Activated naive CD4-positive, alpha-beta T cell treated with anti-CD3 and anti-CD28 coated beads, Interleukin-2, amount 10 ng/mL, durations not matched to agents 7 days and 5 days (primary cell): ENCODE results near the gene KRTAP10-1.

Source experiments
- CTCF ChIA-PET: fragments of 350-600 bp; sonication (Branson Sonifier 250); formaldehyde crosslinking; loops from one replicate; lab custom pipeline; 2021; ENCODE audit warnings: antibody characterized with exemption; lab: Charles Lee
- DNase-seq: peaks from one replicate; pipeline ENCODE4 v3.0.0-alpha.2; 2020
- H3K27ac Mint-ChIP-seq: one replicate; pipeline ENCODE4 v1.8.0; 2021; ENCODE audit warnings: mild to moderate bottlenecking, moderate library complexity, mixed read lengths
- H3K27me3 Mint-ChIP-seq: one replicate; pipeline ENCODE4 v1.8.0; 2021; ENCODE audit warnings: mild to moderate bottlenecking, mixed read lengths
- H3K36me3 Mint-ChIP-seq: one replicate; pipeline ENCODE4 v1.8.0; 2021; ENCODE audit warnings: mixed read lengths
- H3K4me1 Mint-ChIP-seq: one replicate; pipeline ENCODE4 v1.8.0; 2021; ENCODE audit warnings: mixed read lengths
- H3K4me3 Mint-ChIP-seq: one replicate; pipeline ENCODE4 v1.8.0; 2021; ENCODE audit warnings: mild to moderate bottlenecking, moderate library complexity, mixed read lengths
- H3K9me3 Mint-ChIP-seq: one replicate; pipeline ENCODE4 v1.8.0; 2021; ENCODE audit warnings: mixed read lengths

KRTAP10-1 gene

GRCh38 chr21:44514218-44514520 is 25.8 kb downstream of the KRTAP10-1 start:
- no peak for DNase-seq
- H3K27me3 Mint-ChIP-seq = peaks cover 18% of the 10 kb centered on the region
- CTCF ChIA-PET = interaction anchor here (4.9 to 7.4 kb wide), 2 partner anchors 228 to 280 kb away, joined by 50 to 65 read pairs; no protein-coding TSS in a partner anchor
- peaks cover 2% of the 10 kb centered on the region for H3K4me1 Mint-ChIP-seq
- H3K27ac Mint-ChIP-seq = no peak overlapping the region
- H3K9me3 Mint-ChIP-seq = no peaks in the 10 kb centered on the region
- H3K36me3 Mint-ChIP-seq = no peaks in the 10 kb centered on the region
- H3K4me3 Mint-ChIP-seq = no peak overlapping the region

GRCh38 chr21:44513389-44514217 is 26.4 kb downstream of the KRTAP10-1 start:
- H3K4me1 Mint-ChIP-seq = peaks cover 2% of the 10 kb centered on the region
- no peaks in the 10 kb centered on the region for H3K9me3 Mint-ChIP-seq
- H3K27ac Mint-ChIP-seq = no peak overlapping the region
- DNase-seq = no peak
- no peaks in the 10 kb centered on the region for H3K36me3 Mint-ChIP-seq
- no peak overlapping the region for H3K4me3 Mint-ChIP-seq
- H3K27me3 Mint-ChIP-seq = peaks cover 16% of the 10 kb centered on the region
- CTCF ChIA-PET = interaction anchor here (4.9 to 7.4 kb wide), 2 partner anchors 228 to 281 kb away, joined by 50 to 65 read pairs; no protein-coding TSS in a partner anchor

- H3K4me1 Mint-ChIP-seq = peaks cover 2% of the 10 kb centered on the region
- DNase-seq = no peak
- peaks cover 21% of the 10 kb centered on the region for H3K27me3 Mint-ChIP-seq
- H3K4me3 Mint-ChIP-seq = no peak overlapping the region
- CTCF ChIA-PET = interaction anchor here (4.9 to 7.4 kb wide), 2 partner anchors 229 to 282 kb away, joined by 50 to 65 read pairs; no protein-coding TSS in a partner anchor
- H3K27ac Mint-ChIP-seq = no peak overlapping the region
- H3K9me3 Mint-ChIP-seq = no peaks in the 10 kb centered on the region
- H3K36me3 Mint-ChIP-seq = no peaks in the 10 kb centered on the region
These were observed 27.3 kb downstream of the KRTAP10-1 start for GRCh38 chr21:44512496-44513388.

GRCh38 chr21:44511938-44512275 is 28.1 kb downstream of the KRTAP10-1 start:
- no peak overlapping the region for H3K27ac Mint-ChIP-seq
- no peak for DNase-seq
- no peaks in the 10 kb centered on the region for H3K36me3 Mint-ChIP-seq
- H3K4me3 Mint-ChIP-seq = no peak overlapping the region
- H3K27me3 Mint-ChIP-seq = peaks cover 21% of the 10 kb centered on the region
- CTCF ChIA-PET = interaction anchor here (2.1 to 7.4 kb wide), 3 partner anchors 230 to 288 kb away, joined by 17 to 65 read pairs (median 50); no protein-coding TSS in a partner anchor
- H3K9me3 Mint-ChIP-seq = no peaks in the 10 kb centered on the region
- H3K4me1 Mint-ChIP-seq = peaks cover 2% of the 10 kb centered on the region

GRCh38 chr21:44511219-44511937 is 28.6 kb downstream of the KRTAP10-1 start:
- no peaks in the 10 kb centered on the region for H3K36me3 Mint-ChIP-seq
- no peak overlapping the region for H3K27ac Mint-ChIP-seq
- no peak for DNase-seq
- H3K27me3 Mint-ChIP-seq = peaks cover 21% of the 10 kb centered on the region
- no peaks in the 10 kb centered on the region for H3K9me3 Mint-ChIP-seq
- peaks cover 2% of the 10 kb centered on the region for H3K4me1 Mint-ChIP-seq
- H3K4me3 Mint-ChIP-seq = peak overlapping the region; percentile 31
- CTCF ChIA-PET = interaction anchor here (0.6 to 7.4 kb wide), 11 partner anchors 8 to 288 kb away, joined by 3 to 65 read pairs (median 4); no protein-coding TSS in a partner anchor

GRCh38 chr21:44510508-44511218 is 29.3 kb downstream of the KRTAP10-1 start:
- Mint-ChIP-seq H3K27me3 (peaks cover 24% of the 10 kb centered on the region), H3K9me3 (no peaks in the 10 kb centered on the region), H3K4me3 (peak overlapping the region; percentile 31), H3K36me3 (no peaks in the 10 kb centered on the region), H3K4me1 (peaks cover 2% of the 10 kb centered on the region), H3K27ac (no peak overlapping the region)
- DNase-seq = peak; percentile 85
- CTCF ChIA-PET = interaction anchor here (0.6 to 7.4 kb wide), 17 partner anchors 9 to 289 kb away, joined by 3 to 65 read pairs (median 4); no protein-coding TSS in a partner anchor

- CTCF ChIA-PET = interaction anchor here (0.6 to 7.4 kb wide), 16 partner anchors 9 to 289 kb away, joined by 3 to 65 read pairs (median 4); no protein-coding TSS in a partner anchor
- Mint-ChIP-seq H3K27ac (no peak overlapping the region), H3K9me3 (no peaks in the 10 kb centered on the region), H3K27me3 (peaks cover 24% of the 10 kb centered on the region), H3K4me3 (no peak overlapping the region), H3K4me1 (peaks cover 2% of the 10 kb centered on the region), H3K36me3 (no peaks in the 10 kb centered on the region)
- no peak for DNase-seq
These were observed 29.9 kb downstream of the KRTAP10-1 start for GRCh38 chr21:44510109-44510507.

- no peak for DNase-seq
- Mint-ChIP-seq H3K27ac (no peak overlapping the region), H3K4me1 (peaks cover 2% of the 10 kb centered on the region), H3K27me3 (peaks cover 21% of the 10 kb centered on the region), H3K36me3 (no peaks in the 10 kb centered on the region), H3K4me3 (no peak overlapping the region), H3K9me3 (no peaks in the 10 kb centered on the region)
- CTCF ChIA-PET = interaction anchor here (0.6 to 7.4 kb wide), 7 partner anchors 13 to 285 kb away, joined by 3 to 65 read pairs (median 4); no protein-coding TSS in a partner anchor
These were observed 30.5 kb downstream of the KRTAP10-1 start for GRCh38 chr21:44509539-44509938.

GRCh38 chr21:44508711-44509445 is 31.1 kb downstream of the KRTAP10-1 start:
- H3K4me1 Mint-ChIP-seq = peaks cover 6% of the 10 kb centered on the region
- no peaks in the 10 kb centered on the region for H3K9me3 Mint-ChIP-seq
- H3K36me3 Mint-ChIP-seq = no peaks in the 10 kb centered on the region
- no peak overlapping the region for H3K27ac Mint-ChIP-seq
- CTCF ChIA-PET = no interaction called here
- H3K27me3 Mint-ChIP-seq = peaks cover 21% of the 10 kb centered on the region
- no peak overlapping the region for H3K4me3 Mint-ChIP-seq
- DNase-seq = no peak

GRCh38 chr21:44508426-44508710 is 31.6 kb downstream of the KRTAP10-1 start:
- CTCF ChIA-PET = no interaction called here
- Mint-ChIP-seq H3K9me3 (no peaks in the 10 kb centered on the region), H3K4me1 (peaks cover 8% of the 10 kb centered on the region), H3K27ac (no peak overlapping the region), H3K27me3 (peaks cover 21% of the 10 kb centered on the region), H3K36me3 (no peaks in the 10 kb centered on the region), H3K4me3 (no peak overlapping the region)
- no peak for DNase-seq

GRCh38 chr21:44507673-44508425 is 32.1 kb downstream of the KRTAP10-1 start:
- Mint-ChIP-seq H3K27me3 (peaks cover 21% of the 10 kb centered on the region), H3K4me3 (no peak overlapping the region), H3K27ac (no peak overlapping the region), H3K36me3 (no peaks in the 10 kb centered on the region), H3K4me1 (peaks cover 8% of the 10 kb centered on the region), H3K9me3 (no peaks in the 10 kb centered on the region)
- no peak for DNase-seq
- CTCF ChIA-PET = no interaction called here
